NCI-H2081 (cell line): ENCODE measurements around the gene PSMG2.

Experiments used
- DNase-seq, 2 experiments: peaks; one replicate each; lab custom pipeline; 2025; lab: John Stamatoyannopoulos, UW

The PSMG2 gene, protein sequence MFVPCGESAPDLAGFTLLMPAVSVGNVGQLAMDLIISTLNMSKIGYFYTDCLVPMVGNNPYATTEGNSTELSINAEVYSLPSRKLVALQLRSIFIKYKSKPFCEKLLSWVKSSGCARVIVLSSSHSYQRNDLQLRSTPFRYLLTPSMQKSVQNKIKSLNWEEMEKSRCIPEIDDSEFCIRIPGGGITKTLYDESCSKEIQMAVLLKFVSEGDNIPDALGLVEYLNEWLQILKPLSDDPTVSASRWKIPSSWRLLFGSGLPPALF

DNA sequence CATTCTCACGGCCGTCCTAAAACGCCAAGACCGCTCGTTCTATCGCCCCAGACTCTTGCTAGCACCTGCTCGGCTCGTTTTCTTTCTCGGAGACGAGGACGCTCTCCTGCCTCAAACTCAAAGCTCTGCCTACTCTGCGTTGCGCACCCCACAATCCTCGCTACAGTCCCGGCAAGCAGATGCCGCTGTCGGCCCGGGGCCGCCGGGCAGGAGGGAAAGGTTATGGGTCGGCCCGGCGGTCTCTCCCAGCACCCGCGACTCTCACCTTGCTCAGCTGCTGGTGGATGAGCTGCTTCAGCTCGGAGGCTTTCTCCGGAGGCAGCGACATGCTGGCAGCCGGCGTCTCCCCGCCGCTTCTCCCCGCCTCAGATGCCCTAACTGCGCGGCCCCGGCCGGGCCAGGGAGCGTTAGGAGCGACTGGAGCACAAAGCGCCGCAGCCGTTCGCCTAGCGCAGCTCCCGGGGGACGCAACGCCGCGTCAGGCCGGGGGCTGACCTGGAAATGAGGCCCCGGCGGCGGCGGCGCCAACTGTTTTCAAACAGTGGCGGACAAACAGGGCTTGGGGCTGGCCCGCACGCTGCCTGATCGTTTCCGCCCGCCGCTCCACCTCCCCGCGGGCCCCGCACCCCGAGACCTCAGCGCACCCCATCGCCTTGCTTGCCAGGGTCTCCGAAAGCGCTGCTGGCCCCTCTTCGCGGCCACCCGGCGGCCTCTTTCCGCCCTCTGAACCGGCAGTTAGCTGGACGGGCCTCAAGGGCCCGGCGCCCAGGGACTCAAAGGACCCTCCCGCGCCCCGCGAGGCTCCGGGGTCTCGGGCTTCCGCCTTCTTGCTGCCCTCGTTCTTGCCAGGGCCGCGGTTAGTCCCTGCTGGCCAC, at the start of gene PSMG2, which contains the start of gene CEP76:
Gene PSMG2 (plus strand): TSS at position 822 of the 875 bp plus-strand sequence. CDS start 66 bp downstream, outside the sequence.
Gene CEP76 (minus strand): TSS at position 503 of the 875 bp plus-strand sequence. CDS start 175 bp downstream, at position 328.
- peak; percentile 76 to 86 for DNase-seq

DNA sequence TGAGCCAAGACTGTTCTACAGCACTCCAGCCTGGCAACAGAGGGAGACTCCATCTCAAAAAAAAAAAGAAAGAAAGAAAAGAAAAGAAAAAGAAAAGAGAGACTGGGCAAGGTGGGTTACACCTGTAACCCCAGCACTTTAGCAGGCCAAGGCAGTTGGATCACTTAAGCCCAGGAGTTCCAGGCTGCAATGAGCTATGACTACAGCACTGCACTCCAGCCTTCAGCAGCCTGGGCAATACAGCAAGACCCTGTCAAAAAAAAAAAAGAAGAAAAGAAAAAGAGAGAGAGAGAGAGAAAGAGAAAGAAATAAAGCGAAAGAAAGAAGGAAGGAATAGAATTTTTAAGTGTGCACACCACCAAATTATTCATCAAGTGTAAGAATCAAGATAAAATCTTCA, 47.9 kb upstream of the PSMG2 start:
- no peak for DNase-seq

DNA sequence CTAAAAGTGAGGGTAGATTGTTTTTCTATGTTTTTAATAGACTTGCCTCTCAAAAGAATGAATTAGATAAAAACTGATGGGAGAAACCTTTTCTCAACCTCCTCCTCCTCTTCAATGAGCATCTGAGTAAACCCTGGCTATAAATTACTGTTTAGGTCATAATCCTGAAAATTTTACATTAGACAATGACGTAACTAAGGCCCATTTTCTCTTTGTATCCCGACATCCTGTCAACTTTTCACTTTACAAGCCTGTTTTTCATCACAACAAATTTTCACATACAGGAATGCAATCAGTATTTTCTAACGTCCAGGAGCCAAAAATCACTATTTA, 46.3 kb upstream of the PSMG2 start:
- DNase-seq, result peak in 1 of 2 experiments; percentile 13

- peak in 1 of 2 experiments; percentile 52 for DNase-seq
Measured at GRCh38 chr18:12656938-12657683, 45.7 kb upstream of the PSMG2 start.

DNA sequence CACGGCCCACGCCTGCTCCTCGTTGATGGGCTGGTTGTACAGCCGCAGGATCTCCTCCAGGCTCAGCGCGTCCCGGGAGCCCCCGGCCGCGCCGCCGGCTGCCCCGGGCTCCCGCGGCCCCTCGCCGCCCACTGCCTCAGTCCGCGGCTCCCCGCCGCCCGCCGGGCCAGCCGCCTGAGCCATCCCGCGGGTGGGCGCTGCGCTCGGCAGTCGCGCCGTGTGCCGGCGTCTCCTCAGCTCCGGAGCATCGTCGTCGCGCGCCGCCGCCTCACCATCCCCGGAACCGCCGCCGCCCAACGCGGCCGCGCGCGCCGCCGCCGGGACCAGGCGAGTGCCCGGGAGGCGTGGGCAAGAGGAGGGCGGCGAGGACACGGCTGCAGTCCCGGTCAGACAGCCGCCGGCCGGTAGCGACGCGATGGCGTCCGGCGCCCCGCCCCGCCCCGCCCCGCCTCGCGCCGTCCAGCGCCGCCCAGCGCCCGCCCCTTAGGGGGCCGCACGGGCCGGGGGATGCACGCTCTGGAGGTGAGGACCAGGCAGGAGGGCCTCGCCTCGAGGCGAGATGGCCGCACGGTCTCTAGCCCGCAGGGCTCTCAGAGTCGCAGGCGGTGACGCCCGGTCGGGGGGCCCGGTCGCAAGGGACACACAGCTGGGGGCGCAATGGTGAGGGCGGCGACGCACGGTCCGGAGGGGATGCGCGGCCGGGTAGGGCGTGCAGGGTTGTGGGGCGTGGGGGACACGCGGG, 45.0 kb upstream of the PSMG2 start, which contains the start of gene SPIRE1:
Gene SPIRE1 (minus strand): TSS at position 424 of the 742 bp plus-strand sequence. CDS start 241 bp downstream, at position 183.
- DNase-seq, result peak; percentile 58 to 64

DNA sequence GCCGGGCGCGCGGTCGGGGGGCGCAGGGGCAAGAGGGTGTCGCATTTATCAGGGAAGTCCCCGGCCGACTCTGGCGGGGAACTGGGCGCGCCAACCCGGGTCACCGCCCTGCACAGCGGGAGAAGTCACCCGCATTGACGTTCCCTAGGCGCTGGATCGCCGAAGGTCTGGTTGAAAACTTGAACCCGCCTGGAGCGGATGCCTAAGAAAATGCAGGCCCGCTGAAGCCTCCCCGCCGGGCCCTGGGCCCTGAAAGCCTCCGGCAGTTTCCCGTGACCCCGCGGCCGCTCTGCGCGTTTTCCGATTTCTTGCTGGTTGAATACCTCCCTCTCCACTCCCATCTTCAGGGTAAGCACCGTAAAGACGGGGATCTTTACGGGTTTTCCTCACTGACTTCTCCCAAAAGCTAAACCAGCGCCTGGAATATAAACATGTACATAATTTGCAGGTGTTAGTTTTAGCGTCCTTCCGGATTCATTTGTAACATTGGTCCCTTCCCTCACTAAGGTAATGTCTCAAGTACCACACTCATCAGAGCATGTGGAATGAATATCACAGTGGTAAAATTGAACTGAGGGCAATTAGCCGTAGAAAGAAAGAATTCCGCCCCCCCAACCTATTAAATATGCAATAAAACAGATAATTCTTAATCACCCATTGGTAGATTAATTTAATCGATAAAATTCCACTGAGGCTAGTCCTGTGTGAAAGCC, 44.3 kb upstream of the PSMG2 start:
- DNase-seq, result peak; percentile 33 to 34

DNA sequence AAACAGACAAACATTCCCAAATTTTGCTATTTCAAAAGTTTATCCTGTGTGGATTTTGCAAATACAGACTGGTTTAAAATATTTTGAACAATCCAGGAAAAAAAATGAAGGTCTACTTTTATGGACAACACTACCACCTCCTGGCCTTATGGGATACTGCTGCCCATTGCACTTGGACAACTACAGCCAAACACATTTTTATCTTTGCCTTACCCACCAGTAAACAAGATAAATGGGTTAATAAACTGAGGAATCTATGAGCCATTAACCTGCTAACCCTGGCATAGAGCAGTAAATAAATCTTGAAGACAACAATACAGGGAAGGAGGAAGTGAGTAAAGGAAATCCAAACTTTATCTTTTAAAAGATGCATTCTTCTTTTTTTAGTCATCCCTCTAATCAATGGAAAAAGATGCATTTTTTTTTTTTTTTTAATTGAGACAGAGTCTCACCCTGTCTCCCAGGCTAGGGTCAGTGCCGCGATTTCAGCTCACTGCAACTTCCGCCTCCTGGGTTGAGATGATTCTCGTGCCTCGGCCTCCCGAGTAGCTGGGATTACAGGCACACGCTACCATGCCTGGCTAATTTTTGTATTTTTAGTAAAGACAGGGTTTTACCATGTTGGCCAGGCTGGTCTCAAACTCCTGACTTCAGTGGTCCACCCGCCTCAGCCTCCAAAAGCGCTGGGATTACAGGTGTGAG, 42.8 kb upstream of the PSMG2 start:
- peak; percentile 9 to 41 for DNase-seq

DNA sequence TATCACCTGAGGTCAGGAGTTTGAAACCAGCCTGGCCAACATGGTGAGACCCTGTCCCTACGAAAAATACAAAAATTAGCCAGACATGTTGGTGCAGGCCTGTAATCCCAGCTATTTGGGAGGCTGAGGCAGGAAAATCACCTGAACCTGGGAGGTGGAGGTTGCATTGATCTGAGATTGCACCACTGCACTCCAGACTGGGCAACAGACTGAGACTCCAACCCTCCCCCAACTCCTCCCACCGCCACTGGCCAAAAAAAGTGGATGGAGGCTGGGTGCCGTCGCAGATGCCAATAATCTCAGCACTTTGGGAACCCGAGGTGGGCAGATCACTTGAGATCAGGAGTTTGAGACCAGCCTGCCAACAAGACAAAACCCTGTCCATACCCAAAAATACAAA, 34.8 kb upstream of the PSMG2 start:
- no peak for DNase-seq

DNA sequence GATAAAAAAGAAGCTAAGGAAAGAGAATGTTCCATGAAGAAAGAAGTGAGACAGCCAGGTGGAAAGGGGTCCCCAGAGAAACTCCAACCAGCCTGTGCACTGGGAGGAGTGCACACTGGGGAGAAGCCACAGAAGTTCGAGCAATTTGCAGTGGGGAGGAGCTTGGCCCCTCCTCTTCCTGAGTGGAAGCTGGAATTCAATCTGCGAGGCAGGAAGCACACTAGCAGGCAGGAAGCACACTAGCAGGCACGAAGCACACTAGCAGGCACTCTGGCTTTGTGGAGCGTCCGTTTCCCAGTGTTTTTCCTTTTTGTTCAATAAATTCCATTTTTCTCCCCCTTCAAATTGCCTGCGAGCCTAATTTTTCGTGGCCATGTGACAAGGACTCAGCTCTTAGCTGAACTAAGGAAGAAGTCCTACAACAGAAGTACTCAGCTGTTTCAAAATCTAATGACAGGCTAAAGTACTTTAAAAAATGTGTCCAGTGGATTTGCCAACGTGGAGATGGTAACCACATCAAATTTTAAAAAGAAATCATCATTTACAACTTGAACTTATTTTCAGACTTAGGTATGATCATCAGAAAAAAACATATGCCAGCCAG, 23.6 kb upstream of the PSMG2 start:
- DNase-seq, result peak in 1 of 2 experiments; percentile 45

DNA sequence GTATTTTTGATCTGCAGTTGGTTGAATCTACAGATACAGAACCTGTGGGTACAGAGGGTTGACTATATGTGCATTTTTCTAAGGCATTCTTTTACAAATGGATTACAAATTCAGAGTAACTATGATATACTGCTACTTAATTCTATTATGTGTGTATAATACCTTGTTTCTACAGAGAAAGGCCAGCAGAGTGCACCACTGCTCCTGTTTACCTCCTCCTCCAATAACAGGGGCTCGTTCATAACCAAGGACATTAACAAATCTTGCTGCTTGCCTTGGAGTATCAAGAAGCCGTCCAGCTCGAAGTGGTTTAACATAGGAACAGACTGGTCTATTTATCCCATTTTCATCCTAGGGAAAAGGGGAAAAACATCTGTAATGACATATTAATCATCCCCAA, 16.7 kb upstream of the PSMG2 start:
- DNase-seq, result no peak

- DNase-seq, result no peak
Measured at GRCh38 chr18:12689256-12689850, 13.5 kb upstream of the PSMG2 start.

DNA sequence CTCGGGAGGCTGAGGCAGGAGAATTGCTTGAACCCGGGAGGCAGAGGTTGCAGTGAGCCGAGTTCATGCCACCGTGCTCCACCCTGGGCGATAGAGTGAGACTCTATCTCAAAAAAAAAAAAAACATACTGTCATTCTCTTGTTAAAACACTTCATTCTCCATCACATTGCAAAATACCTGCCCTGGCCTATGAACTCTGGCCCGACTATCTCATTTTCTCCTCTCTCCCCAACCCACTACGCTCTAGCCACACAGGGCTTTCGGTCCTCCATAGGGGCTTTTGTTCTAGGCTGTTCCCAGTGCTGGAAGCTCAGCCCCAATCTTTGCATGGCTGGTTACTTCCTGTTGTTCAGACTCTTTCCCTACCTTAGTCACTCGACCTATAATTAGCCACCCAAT, 10.6 kb upstream of the PSMG2 start:
- DNase-seq, result no peak

DNA sequence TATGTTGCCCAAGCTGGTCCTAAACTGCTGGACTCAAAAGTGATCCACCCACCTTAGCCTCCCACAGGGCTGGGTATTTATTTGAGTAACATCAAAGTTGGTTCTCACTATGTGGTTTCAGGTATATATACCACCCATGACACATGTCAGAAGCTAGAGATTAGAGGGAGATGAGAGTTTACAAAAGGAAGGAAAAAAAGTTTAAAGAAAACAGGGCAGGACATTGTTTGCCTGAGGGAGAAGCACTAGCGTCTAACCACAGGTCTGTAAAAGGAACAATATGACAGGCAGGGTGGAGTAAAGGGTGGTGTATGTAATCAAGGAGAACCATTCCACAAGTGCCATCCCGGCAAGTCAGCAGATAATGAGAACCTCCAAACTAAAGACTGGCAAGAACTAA, 8.8 kb upstream of the PSMG2 start:
- DNase-seq, result no peak

GRCh38 chr18:12699747-12700146, 3.1 kb upstream of the PSMG2 start:
- no peak for DNase-seq

GRCh38 chr18:12701161-12701560, 1.7 kb upstream of the PSMG2 start:
- no peak for DNase-seq

DNA sequence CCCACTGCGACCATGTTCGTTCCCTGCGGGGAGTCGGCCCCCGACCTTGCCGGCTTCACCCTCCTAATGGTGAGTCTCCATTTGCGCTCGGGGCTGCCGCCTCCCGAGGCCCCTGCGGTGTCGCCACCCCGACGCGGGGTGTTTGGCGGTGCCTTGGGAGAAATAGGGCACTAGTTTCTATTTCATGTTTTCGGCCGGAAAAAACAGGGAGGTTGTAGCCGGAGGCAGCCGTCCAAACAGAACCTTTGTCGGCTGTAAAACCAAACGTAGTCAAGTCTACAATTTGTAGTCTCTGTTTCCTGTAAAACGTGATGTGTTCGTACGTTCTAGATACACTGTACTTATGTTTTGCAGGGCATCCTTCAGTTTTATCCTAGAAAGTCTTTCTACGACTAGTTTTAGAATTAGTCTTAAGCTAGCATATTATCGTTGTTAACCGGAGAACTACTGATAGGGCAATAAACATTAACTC, 290 bp downstream of the PSMG2 start:
- DNase-seq, result no peak

- DNase-seq, result peak in 1 of 2 experiments; percentile 29
Measured at GRCh38 chr18:12703664-12704063, 822 bp downstream of the PSMG2 start.

DNA sequence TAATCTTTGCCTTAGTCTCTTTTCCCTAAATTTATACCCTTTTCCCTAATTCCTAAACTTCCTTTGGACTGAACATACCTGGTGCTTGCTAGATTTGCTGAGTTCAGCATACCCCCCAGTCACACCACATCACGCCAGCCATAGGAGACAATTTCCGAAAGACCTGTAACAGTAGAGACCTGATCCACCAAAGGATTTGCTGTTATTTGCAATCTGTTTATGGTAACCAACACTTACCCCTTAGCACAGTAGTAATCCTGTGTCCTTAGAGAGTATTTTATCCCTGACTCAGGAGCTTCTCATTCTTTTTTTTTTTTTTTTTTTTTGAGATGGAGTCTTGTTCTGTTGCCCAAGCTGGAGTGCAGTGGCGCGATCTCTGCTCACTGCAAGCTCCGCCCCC, 8.6 kb downstream of the PSMG2 start:
- no peak for DNase-seq
